K562 (cell line): ENCODE measurements around the gene IQCE. TPM values are rescaled to one million over a fixed set of nuclear protein-coding genes. Genes with fewer than 3 reads are reported as not detected.
A peak's percentile ranks its signal among the peaks of the same experiment; 100 is the strongest.

ENCODE experiments used
- BRF1 ChIP-seq: IDR thresholded peaks from 3 replicates; pipeline ENCODE4 v1.6.1; 2011; ENCODE audit warnings: borderline replicate concordance, mild to moderate bottlenecking; ENCODE audit not compliant: insufficient read length; ENCODE audit errors: extremely low read depth
- HDAC1 ChIP-seq, 2 experiments: fragments of 450-650 bp; IDR thresholded peaks; 2 replicates each; pipeline ENCODE4 v1.6.1; 2016 to 2017; ENCODE audit warnings: inconsistent platforms in 1 of 2, mild to moderate bottlenecking in 1 of 2, moderate library complexity in 1 of 2
- JUNB ChIP-seq: fragments of 450-650 bp; formaldehyde crosslinking; conservative IDR thresholded peaks from 2 replicates; pipeline ENCODE4 v1.4.0; 2020; ENCODE audit warnings: mild to moderate bottlenecking
- L3MBTL2 ChIP-seq: fragments of 450-650 bp; IDR thresholded peaks from 2 replicates; pipeline ENCODE4 v1.6.1; 2016; ENCODE audit warnings: mild to moderate bottlenecking, moderate library complexity
- POLR3A ChIP-seq: IDR thresholded peaks from 2 replicates; pipeline ENCODE4 v1.6.1; 2011; ENCODE audit warnings: borderline replicate concordance, mild to moderate bottlenecking, moderate library complexity; ENCODE audit not compliant: insufficient read length, insufficient read depth; ENCODE audit errors: extremely low read depth
- PTTG1 ChIP-seq: fragments of 450-650 bp; IDR thresholded peaks from 2 replicates; pipeline ENCODE4 v1.6.1; 2016; ENCODE audit warnings: low read depth, mild to moderate bottlenecking, missing genetic modification characterization, missing compliant biosample characterization
- RAD21 ChIP-seq, 2 experiments: fragments of 250-450 bp in 1 of 2; fragments of 450-650 bp in 1 of 2; sonication (Bioruptor Pico) in 1 of 2; formaldehyde crosslinking in 1 of 2; IDR thresholded peaks in 1 of 2; conservative IDR thresholded peaks in 1 of 2; 2 replicates each; pipeline versions ENCODE4 v1.4.0 to v1.8.0; 2020 to 2022; ENCODE audit warnings: mild to moderate bottlenecking in 2 of 2, moderate library complexity in 1 of 2
- RBM14 ChIP-seq: fragments of 200-400 bp; formaldehyde crosslinking; IDR thresholded peaks from 2 replicates; pipeline ENCODE4 v1.6.1; 2018; ENCODE audit warnings: low read depth, mild to moderate bottlenecking, low read length, moderate library complexity, borderline replicate concordance; ENCODE audit not compliant: insufficient read depth
- SAFB ChIP-seq: fragments of 200-400 bp; formaldehyde crosslinking; IDR thresholded peaks from 2 replicates; pipeline ENCODE4 v1.6.1; 2017; ENCODE audit warnings: low read depth, low read length, borderline replicate concordance
- SNIP1 ChIP-seq: fragments of 450-650 bp; IDR thresholded peaks from 2 replicates; pipeline ENCODE4 v1.7.1; 2017; ENCODE audit warnings: low read depth, mild to moderate bottlenecking
- STAG1 ChIP-seq: sonication (generic); formaldehyde crosslinking; IDR thresholded peaks from 2 replicates; pipeline ENCODE4 v1.5.0; 2020; ENCODE audit warnings: missing genetic modification reagents, borderline replicate concordance
- XRCC5 ChIP-seq: fragments of 200-400 bp; formaldehyde crosslinking; IDR thresholded peaks from 2 replicates; pipeline ENCODE4 v1.6.1; 2017; ENCODE audit warnings: low read depth, mild to moderate bottlenecking, low read length
- ZKSCAN8 ChIP-seq: fragments of 200-800 bp; sonication (Bioruptor generic); IDR thresholded peaks from 2 replicates; pipeline ENCODE4 v1.6.1; 2016; ENCODE audit warnings: missing genetic modification characterization, missing compliant biosample characterization
- ZNF445 ChIP-seq: fragments of 250-450 bp; sonication (Bioruptor Pico); IDR thresholded peaks from 2 replicates; pipeline ENCODE4 v1.4.0; 2020; ENCODE audit warnings: low read depth, mild to moderate bottlenecking, moderate library complexity
- ZNF77 ChIP-seq: fragments of 250-450 bp; sonication (Bioruptor Pico); IDR thresholded peaks from 2 replicates; pipeline ENCODE4 v1.5.0; 2020
- polyA plus RNA-seq, 8 experiments: library from polyadenylated mRNA; depleted of rRNA in 4 of 8; stranded (reverse) in 5 of 8; unstranded in 3 of 8; fragments of >200 nt; fragmentation: Nextera tagmentation in 2 of 8; fragmentation: Illumina TruSeq in 1 of 8; extraction: Ambion mirVana in 2 of 8; extraction: Trizol in 1 of 8; gene quantifications; 2 replicates each; pipeline versions ENCODE4 v1.2.1 to v1.2.3, GENCODE V29; 2011 to 2014; ENCODE audit warnings: inconsistent platforms in 1 of 8, missing spikeins in 1 of 8
- total RNA-seq, 7 experiments: library from RNA; depleted of rRNA in 6 of 7; stranded (reverse); fragments of >200 nt in 6 of 7; fragmentation: Illumina TruSeq in 2 of 7; extraction: Trizol in 2 of 7; gene quantifications; 2 replicates each; pipeline versions ENCODE4 v1.2.1 to v1.2.3, GENCODE V29; 2011 to 2021; ENCODE audit warnings: low replicate concordance in 1 of 7
- TF ChIP-seq, protein P1 (sequence below): fragments of 250-450 bp; sonication (Bioruptor Pico); IDR thresholded peaks from 2 replicates; pipeline ENCODE4 v1.6.1; 2021; ENCODE audit warnings: mild to moderate bottlenecking
- TF ChIP-seq, protein P2 (sequence below): fragments of 450-650 bp; IDR thresholded peaks from 2 replicates; pipeline ENCODE4 v1.6.1; 2017; ENCODE audit warnings: antibody characterized with exemption, mild to moderate bottlenecking
- TF ChIP-seq, protein P3 (sequence below): sonication (generic); IDR thresholded peaks from 2 replicates; pipeline ENCODE4 v1.6.1; 2016
- TF ChIP-seq, protein P4 (sequence below), 2 experiments: IDR thresholded peaks; 2 replicates each; pipeline ENCODE4 v1.6.1; 2012; ENCODE audit warnings: improper control_type of control experiment in 2 of 2, low read depth in 2 of 2, low read length in 2 of 2, borderline replicate concordance in 1 of 2

IQCE gene
- total and polyA plus RNA-seq, 9 of the 15 experiments (the other 6 are each of a cell fraction or from before 2014, with no cell fraction given): 0.18 to 8.5 (median 4.2) TPM

DNA sequence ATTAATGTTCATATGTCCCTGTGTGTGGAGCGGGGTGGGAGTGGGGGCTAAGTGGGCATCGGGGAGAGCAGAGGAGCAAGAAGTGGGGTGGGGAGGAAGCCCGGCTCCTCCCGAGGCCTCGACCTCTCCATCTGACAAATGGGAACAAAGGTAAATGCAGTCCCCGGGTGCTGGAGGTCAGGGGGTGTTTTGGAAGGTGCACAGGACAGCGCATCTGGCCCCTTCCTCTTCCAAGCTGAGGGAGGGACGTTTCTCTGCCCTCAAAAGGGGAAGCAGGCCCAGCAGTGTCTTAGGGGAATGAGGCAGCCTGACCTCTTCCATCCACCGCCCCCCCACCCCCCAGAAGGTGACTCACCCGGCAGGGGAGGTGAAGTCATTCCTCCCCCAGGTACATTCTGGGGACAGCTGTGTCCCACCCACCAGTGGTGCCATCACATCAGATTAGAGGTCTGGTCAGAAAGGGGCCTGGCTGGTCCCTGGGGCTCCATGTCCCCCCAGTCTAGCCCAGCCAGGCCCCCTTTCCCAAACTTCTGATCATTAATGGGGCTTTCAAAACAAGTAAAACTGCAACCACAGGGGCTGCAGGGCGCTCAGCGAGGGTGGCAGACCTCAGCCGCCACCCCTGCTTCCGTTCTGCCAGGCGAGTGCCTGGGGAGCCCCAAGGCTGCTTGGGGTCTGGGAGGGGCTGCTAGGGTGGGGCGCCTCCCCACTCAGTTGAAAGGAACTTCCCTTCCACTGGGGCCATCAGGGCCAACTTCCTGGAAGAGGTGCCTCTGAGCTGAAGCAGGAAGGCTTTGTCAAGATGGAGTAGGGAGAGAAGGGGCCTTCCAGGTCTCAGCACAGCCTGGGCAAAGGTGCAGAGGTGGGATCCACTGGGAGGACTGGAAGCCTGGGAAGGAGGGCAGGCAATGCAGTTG is 28.4 kb upstream of the IQCE start (continued):
- TF ChIP-seq, protein P1, sequence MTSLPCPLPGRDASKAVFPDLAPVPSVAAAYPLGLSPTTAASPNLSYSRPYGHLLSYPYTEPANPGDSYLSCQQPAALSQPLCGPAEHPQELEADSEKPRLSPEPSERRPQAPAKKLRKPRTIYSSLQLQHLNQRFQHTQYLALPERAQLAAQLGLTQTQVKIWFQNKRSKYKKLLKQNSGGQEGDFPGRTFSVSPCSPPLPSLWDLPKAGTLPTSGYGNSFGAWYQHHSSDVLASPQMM (CRISPR knock-in tag): no peak
- TF ChIP-seq, protein P2, sequence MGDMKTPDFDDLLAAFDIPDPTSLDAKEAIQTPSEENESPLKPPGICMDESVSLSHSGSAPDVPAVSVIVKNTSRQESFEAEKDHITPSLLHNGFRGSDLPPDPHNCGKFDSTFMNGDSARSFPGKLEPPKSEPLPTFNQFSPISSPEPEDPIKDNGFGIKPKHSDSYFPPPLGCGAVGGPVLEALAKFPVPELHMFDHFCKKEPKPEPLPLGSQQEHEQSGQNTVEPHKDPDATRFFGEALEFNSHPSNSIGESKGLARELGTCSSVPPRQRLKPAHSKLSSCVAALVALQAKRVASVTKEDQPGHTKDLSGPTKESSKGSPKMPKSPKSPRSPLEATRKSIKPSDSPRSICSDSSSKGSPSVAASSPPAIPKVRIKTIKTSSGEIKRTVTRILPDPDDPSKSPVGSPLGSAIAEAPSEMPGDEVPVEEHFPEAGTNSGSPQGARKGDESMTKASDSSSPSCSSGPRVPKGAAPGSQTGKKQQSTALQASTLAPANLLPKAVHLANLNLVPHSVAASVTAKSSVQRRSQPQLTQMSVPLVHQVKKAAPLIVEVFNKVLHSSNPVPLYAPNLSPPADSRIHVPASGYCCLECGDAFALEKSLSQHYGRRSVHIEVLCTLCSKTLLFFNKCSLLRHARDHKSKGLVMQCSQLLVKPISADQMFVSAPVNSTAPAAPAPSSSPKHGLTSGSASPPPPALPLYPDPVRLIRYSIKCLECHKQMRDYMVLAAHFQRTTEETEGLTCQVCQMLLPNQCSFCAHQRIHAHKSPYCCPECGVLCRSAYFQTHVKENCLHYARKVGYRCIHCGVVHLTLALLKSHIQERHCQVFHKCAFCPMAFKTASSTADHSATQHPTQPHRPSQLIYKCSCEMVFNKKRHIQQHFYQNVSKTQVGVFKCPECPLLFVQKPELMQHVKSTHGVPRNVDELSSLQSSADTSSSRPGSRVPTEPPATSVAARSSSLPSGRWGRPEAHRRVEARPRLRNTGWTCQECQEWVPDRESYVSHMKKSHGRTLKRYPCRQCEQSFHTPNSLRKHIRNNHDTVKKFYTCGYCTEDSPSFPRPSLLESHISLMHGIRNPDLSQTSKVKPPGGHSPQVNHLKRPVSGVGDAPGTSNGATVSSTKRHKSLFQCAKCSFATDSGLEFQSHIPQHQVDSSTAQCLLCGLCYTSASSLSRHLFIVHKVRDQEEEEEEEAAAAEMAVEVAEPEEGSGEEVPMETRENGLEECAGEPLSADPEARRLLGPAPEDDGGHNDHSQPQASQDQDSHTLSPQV: no peak
- TF ChIP-seq XRCC5 (no peak), RAD21 (CRISPR knock-in tag; conservative IDR thresholded peaks at IDR 0.05 in 1 of 2, IDR thresholded peaks at IDR 0.05 in 1 of 2) (no peak), SNIP1 (no peak), STAG1 (no peak), PTTG1 (tag) (no peak), L3MBTL2 (no peak), RBM14 (no peak), SAFB (no peak), BRF1 (no peak), HDAC1 (IDR thresholded peaks at IDR 0.05) (0 out of 4 replicates have a peak, but pooled peaks of 1 of the 2 experiments have one; percentile 37), JUNB (CRISPR knock-in tag) (no peak), ZNF77 (CRISPR knock-in tag) (no peak), ZNF445 (CRISPR knock-in tag) (no peak), POLR3A (no peak), ZKSCAN8 (CRISPR knock-in tag) (no peak)
- TF ChIP-seq, protein P3, sequence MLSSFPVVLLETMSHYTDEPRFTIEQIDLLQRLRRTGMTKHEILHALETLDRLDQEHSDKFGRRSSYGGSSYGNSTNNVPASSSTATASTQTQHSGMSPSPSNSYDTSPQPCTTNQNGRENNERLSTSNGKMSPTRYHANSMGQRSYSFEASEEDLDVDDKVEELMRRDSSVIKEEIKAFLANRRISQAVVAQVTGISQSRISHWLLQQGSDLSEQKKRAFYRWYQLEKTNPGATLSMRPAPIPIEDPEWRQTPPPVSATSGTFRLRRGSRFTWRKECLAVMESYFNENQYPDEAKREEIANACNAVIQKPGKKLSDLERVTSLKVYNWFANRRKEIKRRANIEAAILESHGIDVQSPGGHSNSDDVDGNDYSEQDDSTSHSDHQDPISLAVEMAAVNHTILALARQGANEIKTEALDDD: no peak
- TF ChIP-seq, protein P4, sequence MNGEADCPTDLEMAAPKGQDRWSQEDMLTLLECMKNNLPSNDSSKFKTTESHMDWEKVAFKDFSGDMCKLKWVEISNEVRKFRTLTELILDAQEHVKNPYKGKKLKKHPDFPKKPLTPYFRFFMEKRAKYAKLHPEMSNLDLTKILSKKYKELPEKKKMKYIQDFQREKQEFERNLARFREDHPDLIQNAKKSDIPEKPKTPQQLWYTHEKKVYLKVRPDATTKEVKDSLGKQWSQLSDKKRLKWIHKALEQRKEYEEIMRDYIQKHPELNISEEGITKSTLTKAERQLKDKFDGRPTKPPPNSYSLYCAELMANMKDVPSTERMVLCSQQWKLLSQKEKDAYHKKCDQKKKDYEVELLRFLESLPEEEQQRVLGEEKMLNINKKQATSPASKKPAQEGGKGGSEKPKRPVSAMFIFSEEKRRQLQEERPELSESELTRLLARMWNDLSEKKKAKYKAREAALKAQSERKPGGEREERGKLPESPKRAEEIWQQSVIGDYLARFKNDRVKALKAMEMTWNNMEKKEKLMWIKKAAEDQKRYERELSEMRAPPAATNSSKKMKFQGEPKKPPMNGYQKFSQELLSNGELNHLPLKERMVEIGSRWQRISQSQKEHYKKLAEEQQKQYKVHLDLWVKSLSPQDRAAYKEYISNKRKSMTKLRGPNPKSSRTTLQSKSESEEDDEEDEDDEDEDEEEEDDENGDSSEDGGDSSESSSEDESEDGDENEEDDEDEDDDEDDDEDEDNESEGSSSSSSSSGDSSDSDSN (IDR thresholded peaks at IDR 0.05; ENCODE audit: borderline replicate concordance in 1 of 2, low read depth in 2 of 2, low read length in 2 of 2): no peak
